Neutrophil (primary cell): ENCODE results near the gene COMMD9.
"Not testable (repeated sequence)": the region's sequence is repeated elsewhere in the genome, so short reads cannot be mapped to it uniquely, and the experiment has no call there.

ENCODE experiments used
- H3K27ac ChIP-seq: fragments of 200-600 bp; sonication (generic); 2 replicates; pipeline ENCODE4 v1.5.1; 2016; ENCODE audit warnings: mild to moderate bottlenecking, moderate library complexity
- H3K27me3 ChIP-seq: fragments of 200-600 bp; sonication (generic); 2 replicates; pipeline ENCODE4 v1.6.0; 2016; ENCODE audit warnings: mild to moderate bottlenecking
- H3K36me3 ChIP-seq: fragments of 200-600 bp; sonication (generic); 2 replicates; pipeline ENCODE4 v1.5.1; 2017
- H3K4me1 ChIP-seq, 2 experiments: fragments of 200-600 bp in 1 of 2; sonication (generic) in 1 of 2; 1 replicate in 1 of 2; 2 replicates in 1 of 2; pipeline versions ENCODE4 v1.5.1 to v1.6.1; 2013 to 2016; ENCODE audit warnings: low read depth in 1 of 2, low read length in 1 of 2, mild to moderate bottlenecking in 1 of 2, moderate library complexity in 1 of 2; ENCODE audit not compliant: control insufficient read depth in 1 of 2, insufficient read depth in 1 of 2
- H3K4me3 ChIP-seq, 2 experiments: fragments of 200-600 bp in 1 of 2; sonication (generic) in 1 of 2; 1 replicate in 1 of 2; 2 replicates in 1 of 2; pipeline ENCODE4 v1.5.1; 2013 to 2016; ENCODE audit warnings: low read depth in 1 of 2, low read length in 1 of 2, mild to moderate bottlenecking in 1 of 2, moderate library complexity in 1 of 2
- H3K9me3 ChIP-seq: fragments of 200-600 bp; sonication (generic); 2 replicates; pipeline ENCODE4 v1.5.1; 2016
- TF ChIP-seq, protein P1 (sequence below): fragments of 200-600 bp; sonication (generic); IDR thresholded peaks from 2 replicates; pipeline ENCODE4 v1.5.1; 2016; ENCODE audit warnings: antibody characterized with exemption

Gene COMMD9

GRCh38 chr11:36326524-36327419 lies 37.5 kb upstream of the COMMD9 start:
- Histone ChIP-seq H3K36me3 (no peaks in the 10 kb centered on the region), H3K4me1 (no peaks in the 10 kb centered on the region), H3K27ac (no peak overlapping the region), H3K27me3 (no peaks in the 10 kb centered on the region), H3K4me3 (no peak overlapping the region), H3K9me3 (no peaks in the 10 kb centered on the region)
- TF ChIP-seq, protein P1, sequence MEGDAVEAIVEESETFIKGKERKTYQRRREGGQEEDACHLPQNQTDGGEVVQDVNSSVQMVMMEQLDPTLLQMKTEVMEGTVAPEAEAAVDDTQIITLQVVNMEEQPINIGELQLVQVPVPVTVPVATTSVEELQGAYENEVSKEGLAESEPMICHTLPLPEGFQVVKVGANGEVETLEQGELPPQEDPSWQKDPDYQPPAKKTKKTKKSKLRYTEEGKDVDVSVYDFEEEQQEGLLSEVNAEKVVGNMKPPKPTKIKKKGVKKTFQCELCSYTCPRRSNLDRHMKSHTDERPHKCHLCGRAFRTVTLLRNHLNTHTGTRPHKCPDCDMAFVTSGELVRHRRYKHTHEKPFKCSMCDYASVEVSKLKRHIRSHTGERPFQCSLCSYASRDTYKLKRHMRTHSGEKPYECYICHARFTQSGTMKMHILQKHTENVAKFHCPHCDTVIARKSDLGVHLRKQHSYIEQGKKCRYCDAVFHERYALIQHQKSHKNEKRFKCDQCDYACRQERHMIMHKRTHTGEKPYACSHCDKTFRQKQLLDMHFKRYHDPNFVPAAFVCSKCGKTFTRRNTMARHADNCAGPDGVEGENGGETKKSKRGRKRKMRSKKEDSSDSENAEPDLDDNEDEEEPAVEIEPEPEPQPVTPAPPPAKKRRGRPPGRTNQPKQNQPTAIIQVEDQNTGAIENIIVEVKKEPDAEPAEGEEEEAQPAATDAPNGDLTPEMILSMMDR = no peak

- not testable (repeated sequence) for H3K36me3 ChIP-seq, H3K27ac ChIP-seq, H3K9me3 ChIP-seq, H3K4me3 ChIP-seq, H3K4me1 ChIP-seq, H3K27me3 ChIP-seq
Observed at GRCh38 chr11:36325403-36325802, 36.2 kb upstream of the COMMD9 start.

DNA sequence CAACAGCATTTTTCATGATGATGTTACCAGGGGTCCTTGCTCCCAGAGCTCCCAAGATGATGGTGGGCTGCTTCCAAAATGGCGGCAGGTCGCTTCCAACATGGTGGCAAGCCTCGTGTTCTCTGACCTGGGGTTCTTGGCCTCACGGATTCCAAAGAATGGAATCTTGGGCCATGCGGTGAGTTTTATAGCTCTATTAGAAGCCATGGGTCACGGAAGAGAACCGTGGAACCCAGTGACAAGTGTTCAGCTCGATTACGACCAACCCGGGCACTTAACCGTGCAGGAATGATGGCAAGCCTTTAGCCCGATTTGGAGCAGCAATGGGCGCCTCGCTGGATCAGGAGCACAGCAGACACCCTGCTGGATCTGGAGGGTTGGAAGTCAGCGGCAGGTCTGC lies 35.7 kb upstream of the COMMD9 start:
- H3K36me3 ChIP-seq, H3K27ac ChIP-seq, H3K27me3 ChIP-seq, H3K4me3 ChIP-seq, H3K9me3 ChIP-seq, H3K4me1 ChIP-seq: not testable (repeated sequence)

GRCh38 chr11:36317992-36318391 lies 28.8 kb upstream of the COMMD9 start:
- TF ChIP-seq, protein P1 = no peak
- Histone ChIP-seq H3K27ac (no peak overlapping the region), H3K4me1 (no peaks in the 10 kb centered on the region), H3K36me3 (no peaks in the 10 kb centered on the region), H3K9me3 (no peaks in the 10 kb centered on the region), H3K4me3 (no peak overlapping the region), H3K27me3 (peaks cover 9% of the 10 kb centered on the region)

GRCh38 chr11:36316049-36316448 lies 26.8 kb upstream of the COMMD9 start:
- Histone ChIP-seq H3K36me3 (no peaks in the 10 kb centered on the region), H3K4me3 (no peak overlapping the region), H3K27ac (no peak overlapping the region), H3K27me3 (peaks cover 12% of the 10 kb centered on the region), H3K4me1 (peaks cover 0 to 2% of the 10 kb centered on the region in 2 experiments), H3K9me3 (no peaks in the 10 kb centered on the region)
- TF ChIP-seq, protein P1 = no peak

DNA sequence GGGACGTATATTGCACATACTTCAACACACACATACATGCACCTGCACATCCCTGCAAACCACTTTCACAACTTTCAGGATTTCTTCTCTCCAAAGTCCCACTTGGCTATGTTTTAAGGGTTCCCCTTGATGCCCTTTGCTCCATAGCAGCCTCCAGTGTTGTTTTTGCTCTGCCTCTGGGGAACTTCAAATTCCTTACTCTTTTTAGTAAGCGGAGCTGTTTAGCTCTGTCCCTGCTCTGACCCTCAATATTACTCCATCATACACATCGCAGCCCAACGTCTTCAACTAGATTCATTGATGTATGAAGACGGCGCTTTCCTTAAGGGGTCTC lies 25.2 kb upstream of the COMMD9 start:
- Histone ChIP-seq H3K27ac (no peak overlapping the region), H3K36me3 (no peaks in the 10 kb centered on the region), H3K27me3 (peaks cover 12% of the 10 kb centered on the region), H3K9me3 (no peaks in the 10 kb centered on the region), H3K4me1 (peaks cover 0 to 10% of the 10 kb centered on the region in 2 experiments), H3K4me3 (no peak overlapping the region)
- TF ChIP-seq, protein P1 = no peak
